Raji (cell line): ENCODE results near the gene IGF1R.

Source experiments
- POLR2A ChIP-seq: IDR thresholded peaks from 2 replicates; pipeline ENCODE4 v1.6.1; 2011; ENCODE audit warnings: low read depth, low read length, control low read depth; ENCODE audit not compliant: insufficient read depth

IGF1R gene

DNA sequence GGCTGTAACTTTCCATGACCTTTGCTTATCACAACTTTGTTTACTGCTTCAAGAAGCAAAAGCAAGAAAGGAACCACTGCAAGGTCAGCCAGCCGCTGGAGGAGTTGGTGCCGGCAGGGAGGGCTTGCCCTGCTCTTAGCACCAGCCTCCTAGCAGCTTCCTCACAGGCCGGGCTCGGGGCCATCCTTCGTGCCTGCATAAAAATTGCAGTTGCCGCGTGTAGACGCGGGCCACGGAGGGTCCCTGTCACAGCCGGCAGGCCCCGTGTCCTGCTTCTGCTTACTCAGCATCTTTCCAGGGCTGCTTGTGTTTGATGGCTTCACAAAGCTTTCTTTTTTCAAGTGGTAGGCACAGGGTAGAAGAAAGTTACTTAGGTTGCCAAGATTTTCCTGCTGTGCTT lies 274.8 kb downstream of the IGF1R start:
- TF ChIP-seq POLR2A = no peak

DNA sequence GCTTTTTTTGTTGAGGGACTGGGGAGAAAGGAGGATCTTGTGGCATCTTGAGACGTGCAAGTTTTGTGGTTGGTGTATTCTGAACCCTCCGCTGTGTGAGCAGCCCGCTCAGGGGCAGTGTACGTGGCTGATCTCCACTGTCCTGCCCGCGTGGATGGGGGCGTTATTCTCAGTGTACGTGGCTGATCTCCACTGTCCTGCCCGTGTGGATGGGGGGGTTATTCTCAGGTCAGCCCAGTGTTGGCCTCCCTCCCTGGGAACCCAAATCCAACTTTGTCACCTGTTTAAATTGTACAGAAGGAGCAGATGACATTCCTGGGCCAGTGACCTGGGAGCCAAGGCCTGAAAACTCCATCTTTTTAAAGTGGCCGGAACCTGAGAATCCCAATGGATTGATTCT lies 275.2 kb downstream of the IGF1R start:
- TF ChIP-seq POLR2A = no peak

DNA sequence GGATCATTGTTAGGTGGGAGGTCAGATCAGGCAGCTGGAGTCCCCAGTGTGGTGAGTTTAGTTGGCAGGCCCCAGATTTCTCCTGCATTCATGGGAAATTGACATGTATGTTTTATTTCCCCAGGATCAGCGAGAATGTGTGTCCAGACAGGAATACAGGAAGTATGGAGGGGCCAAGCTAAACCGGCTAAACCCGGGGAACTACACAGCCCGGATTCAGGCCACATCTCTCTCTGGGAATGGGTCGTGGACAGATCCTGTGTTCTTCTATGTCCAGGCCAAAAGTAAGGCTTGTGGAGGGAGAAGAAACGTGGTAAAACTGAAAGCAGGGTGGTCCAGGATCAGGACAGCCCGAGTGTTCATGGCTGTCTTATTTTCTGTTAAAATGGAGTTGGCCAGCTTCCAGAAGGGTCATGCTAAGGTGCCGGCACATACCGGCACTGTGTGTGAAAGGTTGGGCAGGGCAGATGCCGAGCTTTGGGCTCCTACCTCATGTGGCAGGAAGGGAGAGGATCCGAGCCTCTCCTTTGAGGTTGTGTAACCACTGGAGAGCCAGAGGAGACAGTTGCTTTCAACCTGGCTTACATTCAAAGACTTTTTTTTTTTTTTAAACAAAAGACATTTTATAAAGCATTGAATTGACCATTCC lies 276.2 kb downstream of the IGF1R start:
- TF ChIP-seq POLR2A = no peak

DNA sequence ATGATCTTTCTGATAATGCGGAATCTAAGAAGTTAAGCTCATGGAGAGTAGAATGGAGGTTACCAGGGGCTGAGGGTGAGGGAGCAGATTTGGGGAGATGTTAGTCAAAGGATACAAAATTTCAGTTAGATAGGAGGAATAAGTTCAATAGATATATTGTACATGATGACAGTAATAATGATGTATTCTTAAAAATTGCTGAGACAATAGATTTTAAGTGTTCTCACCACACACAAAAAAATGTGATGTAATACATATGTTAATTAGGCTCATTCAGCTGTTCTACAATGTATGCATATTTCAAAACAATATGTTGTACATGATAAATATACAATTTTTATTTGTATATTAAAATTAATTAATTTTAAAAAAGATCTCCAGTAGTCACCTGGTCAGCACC lies 277.9 kb downstream of the IGF1R start:
- no peak for TF ChIP-seq POLR2A

DNA sequence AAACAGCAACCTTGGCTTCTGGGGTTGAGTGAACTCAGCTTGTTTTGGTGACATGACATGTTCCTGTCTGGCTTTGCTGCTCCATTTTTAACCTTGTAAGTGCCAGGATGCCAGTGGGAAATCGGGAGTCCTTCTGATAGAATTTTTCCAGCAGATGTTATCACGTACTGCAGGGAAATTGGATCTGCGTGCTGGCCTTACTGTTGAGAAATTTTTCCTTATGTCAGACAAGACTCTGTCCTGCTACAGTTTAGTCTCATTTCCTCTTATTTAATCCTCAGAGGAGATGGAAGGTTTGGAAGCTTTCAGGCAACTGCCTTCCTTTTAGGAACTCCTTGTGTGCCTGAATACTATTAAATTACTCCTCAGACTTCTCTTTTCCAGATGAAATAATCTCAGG lies 278.7 kb downstream of the IGF1R start:
- no peak for TF ChIP-seq POLR2A

DNA sequence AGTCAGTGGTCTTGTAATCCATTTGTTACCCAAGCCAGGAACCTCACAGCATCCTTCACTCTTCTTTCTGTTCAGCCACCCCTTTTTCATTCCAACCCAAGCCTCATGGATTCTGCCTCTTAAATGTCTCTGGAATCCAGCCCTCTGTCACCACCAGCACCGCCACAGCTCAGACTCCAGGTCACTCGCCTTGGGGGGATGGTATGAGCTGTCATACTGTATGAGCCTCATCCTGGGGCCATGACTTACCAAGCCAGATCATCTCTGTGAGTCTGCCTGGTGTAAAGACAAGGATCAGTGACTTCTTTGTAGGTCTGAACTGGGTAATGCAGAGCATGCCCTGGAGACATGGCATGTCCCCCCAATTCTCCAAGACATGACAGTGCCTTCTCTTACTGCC lies 279.7 kb downstream of the IGF1R start:
- no peak for TF ChIP-seq POLR2A

DNA sequence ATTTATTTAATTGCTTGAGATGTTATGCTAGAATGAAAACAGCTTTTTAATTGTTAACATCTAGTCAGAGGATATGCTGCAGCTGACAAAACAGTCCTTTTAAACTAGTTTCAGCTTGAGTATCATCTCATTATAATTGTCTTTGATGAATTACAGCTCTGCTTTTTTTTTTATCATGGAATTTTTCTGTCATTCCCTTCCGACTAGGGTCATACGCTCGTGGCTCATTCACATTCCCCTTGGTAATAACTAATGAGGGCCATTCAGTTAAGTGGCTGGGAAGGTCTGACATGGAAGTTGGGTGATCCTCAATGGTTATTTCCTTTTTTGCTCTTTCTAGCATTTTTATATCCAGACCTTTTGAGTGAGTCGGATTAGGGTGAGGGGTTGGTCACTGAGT lies 282.2 kb downstream of the IGF1R start:
- TF ChIP-seq POLR2A = no peak

DNA sequence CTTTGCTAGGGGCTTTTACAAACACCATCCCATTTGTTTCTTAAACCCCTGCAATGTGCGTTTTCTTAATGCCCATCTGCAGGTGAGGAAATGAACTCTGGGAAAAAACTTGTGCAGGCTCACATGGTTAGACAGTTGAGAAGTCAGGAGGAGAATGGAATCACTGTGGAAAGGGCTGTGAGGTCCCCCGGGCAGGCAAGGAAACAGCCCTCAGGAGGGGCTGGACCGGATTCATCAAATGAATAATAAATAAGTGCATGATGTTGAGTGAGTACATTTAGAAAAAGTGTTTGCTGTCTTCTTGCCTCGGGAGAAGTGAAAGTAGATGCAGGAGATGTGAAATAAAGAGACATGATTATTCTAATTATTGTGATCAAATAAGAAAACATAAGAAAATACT lies 282.7 kb downstream of the IGF1R start:
- TF ChIP-seq POLR2A = no peak

DNA sequence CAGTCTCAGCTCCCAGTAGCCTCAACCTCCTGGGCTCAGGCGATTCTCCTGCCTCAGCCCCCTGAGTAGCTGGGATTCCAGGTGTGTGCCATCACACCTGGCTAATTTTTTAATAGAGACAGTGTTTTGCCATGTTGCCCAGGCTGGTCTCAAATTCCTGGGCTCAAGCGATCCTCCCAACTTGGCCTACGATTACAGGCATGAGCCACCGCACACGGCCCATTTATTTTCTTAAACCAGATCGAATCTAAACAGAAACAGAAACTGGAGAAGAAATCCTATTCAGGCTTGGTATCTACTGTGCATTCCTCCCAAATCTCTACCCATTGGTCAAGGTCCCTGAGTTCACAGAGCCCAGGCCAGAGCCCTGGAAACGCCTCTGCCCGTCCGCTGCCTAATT lies 285.1 kb downstream of the IGF1R start:
- TF ChIP-seq POLR2A = no peak

DNA sequence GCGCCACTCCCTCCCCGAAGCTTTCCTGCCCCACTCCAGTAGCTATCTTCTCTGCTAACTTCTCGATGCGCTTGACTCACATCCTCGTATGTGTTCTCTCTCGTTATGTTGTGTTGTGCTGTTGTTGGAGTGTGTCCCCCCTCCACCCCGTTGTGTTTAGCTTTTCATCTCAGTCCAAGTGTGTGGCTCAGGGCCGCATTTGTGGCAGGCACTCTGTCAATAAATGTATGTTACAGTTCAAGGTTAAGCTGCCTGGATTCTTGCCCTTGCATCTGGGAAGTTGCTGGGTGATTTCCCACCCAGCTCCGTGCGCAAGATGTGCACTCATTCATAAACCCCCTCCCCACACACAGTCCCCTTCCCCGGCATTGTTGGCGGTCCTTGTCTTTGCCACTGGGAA lies 287.4 kb downstream of the IGF1R start:
- TF ChIP-seq POLR2A = no peak

DNA sequence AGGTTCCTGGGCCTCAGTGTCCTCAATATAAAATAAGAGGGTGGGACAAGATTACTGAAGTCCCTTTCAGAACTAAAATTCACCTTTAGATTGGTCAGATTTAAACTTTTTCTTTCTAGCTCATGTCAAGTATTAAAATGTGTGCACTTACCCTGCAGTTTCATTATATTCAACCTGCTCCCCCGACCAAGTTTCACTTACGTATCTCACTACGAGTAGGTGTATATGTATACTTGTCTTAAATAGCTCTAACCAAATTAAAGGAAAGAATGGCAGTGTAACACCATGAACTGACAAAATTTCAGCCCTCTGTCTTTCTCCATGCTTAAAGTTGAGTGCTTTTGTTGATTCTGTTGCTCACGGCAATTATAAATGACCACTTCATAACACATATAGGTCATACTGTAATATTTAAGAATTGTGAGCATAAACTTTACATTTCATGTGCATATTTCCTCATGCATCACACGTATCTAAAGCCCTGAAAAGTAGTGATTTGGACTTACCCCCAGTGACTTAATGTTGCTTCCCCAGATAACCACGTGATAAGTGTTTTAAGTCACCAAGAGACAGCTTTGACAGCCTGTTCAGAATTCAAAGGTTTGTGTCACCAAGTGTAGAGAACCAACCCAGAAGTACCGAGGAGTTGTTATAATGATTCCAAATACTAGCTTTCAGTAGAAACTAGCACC lies 289.2 kb downstream of the IGF1R start:
- no peak for TF ChIP-seq POLR2A

DNA sequence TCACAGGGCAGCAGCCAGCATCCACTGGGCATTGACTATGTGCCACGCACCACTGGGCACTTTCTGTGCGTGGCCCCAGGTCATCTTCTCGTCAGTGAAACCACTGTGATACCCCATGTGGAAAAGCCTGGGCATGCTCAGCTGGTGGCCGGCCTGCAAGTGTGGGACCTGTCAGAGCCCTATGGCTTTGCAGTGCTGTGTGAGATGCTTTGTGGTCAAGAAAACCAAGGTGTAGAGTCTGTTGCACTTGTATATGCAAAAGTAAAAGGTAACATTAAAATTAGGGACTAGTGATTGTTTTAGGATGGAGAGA lies 289.7 kb downstream of the IGF1R start:
- no peak for TF ChIP-seq POLR2A

DNA sequence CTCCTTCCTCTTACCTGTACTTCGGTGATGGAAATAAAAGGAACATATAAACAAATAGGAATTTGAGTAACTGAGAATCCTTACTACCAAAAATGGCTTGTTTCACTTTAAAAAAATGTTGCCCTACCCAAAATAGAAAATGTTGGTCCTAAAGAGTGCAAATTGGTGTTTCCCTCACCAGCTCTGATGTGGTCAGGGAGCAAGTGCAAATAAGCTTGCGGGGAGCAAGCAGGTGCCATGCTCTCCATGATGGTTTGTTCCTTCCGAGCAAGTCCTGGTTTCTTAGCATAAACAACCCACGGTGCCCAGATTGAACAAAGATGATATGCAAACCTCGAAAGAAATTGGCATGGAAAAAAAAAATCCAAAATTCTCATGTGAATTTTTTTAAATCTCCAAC lies 290.5 kb downstream of the IGF1R start:
- TF ChIP-seq POLR2A = no peak

DNA sequence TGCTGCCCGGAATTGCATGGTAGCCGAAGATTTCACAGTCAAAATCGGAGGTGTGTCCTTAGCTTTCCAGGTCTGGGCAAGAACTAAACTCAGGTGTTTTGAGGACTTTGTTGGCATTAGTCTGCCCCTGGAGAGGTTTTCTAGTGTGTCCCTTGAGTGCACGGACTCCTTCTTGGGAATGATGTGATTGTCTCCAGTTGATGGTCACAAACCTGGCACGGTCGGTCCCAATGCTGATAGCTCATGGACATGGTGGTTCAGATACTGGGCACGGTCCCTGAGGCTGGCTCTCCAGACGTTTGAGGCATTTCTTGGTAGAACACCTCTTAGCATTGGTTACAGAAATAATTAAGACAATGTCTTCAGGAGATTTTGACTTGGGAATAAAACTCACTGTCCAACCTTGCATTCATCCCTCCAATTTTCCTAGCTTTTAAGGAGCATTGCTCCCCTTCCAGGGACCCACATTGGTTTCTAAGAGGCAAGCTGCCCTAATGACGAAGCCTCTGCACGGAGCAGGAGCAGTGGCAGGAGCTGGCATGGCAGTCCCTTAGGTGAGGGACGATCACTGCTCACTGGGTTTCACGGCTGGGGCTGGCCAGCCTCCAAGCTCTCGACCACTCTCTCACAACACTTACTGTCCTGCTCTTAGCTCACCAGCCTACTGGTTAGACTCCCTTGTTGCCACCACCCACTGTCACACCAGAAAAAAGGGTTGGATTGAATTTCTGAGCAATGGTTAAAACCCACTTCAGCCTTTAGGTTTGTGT lies 291.2 kb downstream of the IGF1R start:
- TF ChIP-seq POLR2A = no peak

DNA sequence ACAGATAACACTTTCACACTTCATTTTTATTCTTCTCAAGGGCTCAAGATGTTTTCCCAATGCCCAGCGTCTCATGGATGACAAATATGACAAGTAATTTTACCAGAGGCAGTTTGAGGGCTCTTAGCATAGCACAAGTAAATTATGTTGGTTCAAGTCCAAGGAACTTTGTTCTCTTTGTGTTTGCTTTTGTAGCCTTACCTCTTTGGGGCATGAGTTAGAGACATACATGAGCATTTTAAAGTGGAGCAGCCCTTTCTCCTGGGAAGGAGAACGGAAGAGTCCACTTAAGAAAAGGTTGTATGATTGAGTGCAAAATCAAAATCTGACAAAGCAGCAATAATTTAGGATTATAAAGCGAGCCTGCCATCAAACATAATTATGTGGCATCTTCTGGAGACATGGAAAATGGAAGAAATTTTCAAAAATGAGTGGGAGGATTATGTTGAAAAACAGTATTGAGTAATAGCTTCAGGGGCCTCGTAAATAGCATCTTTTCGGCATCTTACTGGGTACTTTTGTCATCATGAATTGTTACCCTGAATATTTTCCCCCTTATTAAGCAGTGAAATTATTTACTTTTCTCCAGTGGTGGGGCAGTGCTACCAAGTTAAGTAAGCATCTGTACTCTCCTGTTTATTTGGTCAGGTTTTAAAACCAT lies 293.4 kb downstream of the IGF1R start:
- TF ChIP-seq POLR2A = no peak

DNA sequence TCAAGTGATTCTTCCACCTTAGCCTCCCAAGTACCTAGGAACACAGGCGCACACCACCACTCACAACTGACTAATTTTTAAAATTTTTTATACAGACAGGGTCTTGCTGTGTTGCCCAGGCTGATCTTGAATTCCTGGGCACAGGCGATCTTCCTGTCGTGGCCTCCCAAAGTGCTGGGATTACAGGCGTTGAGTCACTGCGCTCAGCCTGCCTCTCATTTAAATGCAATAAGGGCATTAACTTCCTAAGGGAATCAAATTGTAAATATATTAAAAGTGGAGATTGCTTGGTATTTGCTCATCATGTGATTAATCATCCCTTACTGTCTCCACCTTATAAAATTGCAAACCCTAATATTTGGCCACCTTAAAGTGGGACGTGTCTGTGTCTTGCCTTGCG lies 294.1 kb downstream of the IGF1R start:
- TF ChIP-seq POLR2A = no peak
